Measurements from ENCODE around the gene TIE1.

Gene TIE1

GRCh38 chr1:43339584-43340232, 38.9 kb downstream of the TIE1 start:
- DNase-seq (ENCODE audit: low read depth), result no peak

GRCh38 chr1:43340559-43340958, 39.8 kb downstream of the TIE1 start:
- no peak for DNase-seq (ENCODE audit: low read depth)

- no peak for DNase-seq (ENCODE audit: low read depth)
Observed at GRCh38 chr1:43344267-43344850, 43.6 kb downstream of the TIE1 start.

GRCh38 chr1:43345120-43345519, 44.3 kb downstream of the TIE1 start:
- DNase-seq (ENCODE audit: low read depth), result no peak

- no peak for DNase-seq (ENCODE audit: low read depth)
Observed at GRCh38 chr1:43346636-43347035, 45.9 kb downstream of the TIE1 start.

- no peak for DNase-seq (ENCODE audit: low read depth)
Observed at GRCh38 chr1:43348343-43348808, 47.6 kb downstream of the TIE1 start.

GRCh38 chr1:43348809-43349593, 48.2 kb downstream of the TIE1 start:
- peak; percentile 32 for DNase-seq (ENCODE audit: low read depth)

- no peak for DNase-seq (ENCODE audit: low read depth)
Observed at GRCh38 chr1:43349594-43350306, 49.0 kb downstream of the TIE1 start.

GRCh38 chr1:43350976-43351375, 50.2 kb downstream of the TIE1 start:
- DNase-seq (ENCODE audit: low read depth), result no peak

GRCh38 chr1:43351421-43352350, 50.9 kb downstream of the TIE1 start:
- no peak for DNase-seq (ENCODE audit: low read depth)

- no peak for DNase-seq (ENCODE audit: low read depth)
Observed at GRCh38 chr1:43352351-43352705, 51.5 kb downstream of the TIE1 start.

- no peak for DNase-seq (ENCODE audit: low read depth)
Observed at GRCh38 chr1:43352881-43353280, 52.1 kb downstream of the TIE1 start.

- no peak for DNase-seq (ENCODE audit: low read depth)
Observed at GRCh38 chr1:43354471-43354870, 53.7 kb downstream of the TIE1 start.

GRCh38 chr1:43354936-43355335, 54.2 kb downstream of the TIE1 start:
- DNase-seq (ENCODE audit: low read depth), result no peak

GRCh38 chr1:43357251-43357650, 56.5 kb downstream of the TIE1 start:
- no peak for DNase-seq (ENCODE audit: low read depth)

GRCh38 chr1:43358121-43358745, 57.5 kb downstream of the TIE1 start:
- no peak for DNase-seq (ENCODE audit: low read depth)

- DNase-seq (ENCODE audit: low read depth), result peak; percentile 99
Observed at GRCh38 chr1:43358746-43359693, 58.2 kb downstream of the TIE1 start, which contains the start of gene CDC20. TSS of gene CDC20 (plus strand) at chr1:43358981. CDS start at chr1:43359216, 235 bp downstream.

GRCh38 chr1:43359696-43360095, 58.9 kb downstream of the TIE1 start:
- DNase-seq (ENCODE audit: low read depth), result no peak

GRCh38 chr1:43360616-43361015, 59.8 kb downstream of the TIE1 start:
- DNase-seq (ENCODE audit: low read depth), result no peak

All from activated T-cell treated with anti-CD3 and anti-CD28 coated beads for 48 hours (primary cell).